HG02610 (cell line): Measurements from ENCODE around the gene E2F1.

Experiments
- ATAC-seq: cut with Tn5 transposase; IDR thresholded peaks from one replicate; pipeline ENCODE4 v1.9.1; 2021; ENCODE audit warnings: mild to moderate bottlenecking, moderate library complexity; ENCODE audit not compliant: unreplicated experiment

E2F1 gene

DNA sequence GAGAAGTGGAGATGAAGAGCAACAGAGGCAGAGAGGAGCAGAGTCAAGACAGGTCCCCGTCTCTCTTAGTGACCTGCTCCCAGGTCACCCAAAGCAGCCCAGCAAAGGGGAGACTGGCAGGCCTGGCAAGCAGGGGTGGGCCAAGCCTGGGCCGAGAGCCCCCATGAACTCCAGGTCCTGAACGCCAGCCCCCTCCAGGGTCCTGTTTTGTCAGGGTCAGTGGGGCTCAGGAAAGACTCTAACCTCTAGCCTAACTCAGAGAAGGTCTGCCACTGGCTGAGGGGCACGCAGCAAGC, 13.1 kb downstream of the E2F1 start:
- ATAC-seq, result no peak

DNA sequence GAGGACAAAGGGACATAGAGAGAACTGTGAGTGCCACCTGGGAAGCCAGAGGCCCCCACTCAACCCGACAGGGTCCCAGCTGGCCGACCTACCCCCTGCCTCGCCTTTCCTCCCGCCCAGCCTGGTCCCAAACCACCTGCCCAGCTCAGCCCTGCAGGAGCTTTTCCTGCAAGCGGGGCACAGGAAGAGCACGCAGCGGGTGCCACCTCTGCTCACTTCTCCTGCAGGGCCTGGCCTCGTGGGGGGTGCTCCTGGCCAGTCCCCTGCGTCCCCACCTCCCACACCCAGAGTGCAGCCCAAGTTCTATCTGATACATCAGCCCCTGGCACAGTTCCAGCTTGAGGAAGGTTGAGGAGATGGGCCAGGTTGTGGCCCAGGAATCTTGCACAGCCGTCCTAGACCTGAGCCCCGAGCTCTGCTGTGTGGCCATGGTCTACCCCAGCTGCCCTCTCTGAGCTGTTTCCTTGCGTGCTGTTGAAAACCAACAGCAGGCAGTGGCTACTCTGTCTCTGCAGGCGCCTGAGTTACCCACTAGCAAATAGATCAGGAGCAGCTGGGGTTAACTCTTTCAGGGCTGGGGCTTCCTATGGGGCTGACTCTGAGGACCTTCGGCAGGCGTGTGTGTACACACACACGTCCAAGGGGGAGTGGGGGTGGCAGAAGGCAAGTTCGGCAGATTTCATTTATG, 13.6 kb downstream of the E2F1 start:
- ATAC-seq, result no peak

DNA sequence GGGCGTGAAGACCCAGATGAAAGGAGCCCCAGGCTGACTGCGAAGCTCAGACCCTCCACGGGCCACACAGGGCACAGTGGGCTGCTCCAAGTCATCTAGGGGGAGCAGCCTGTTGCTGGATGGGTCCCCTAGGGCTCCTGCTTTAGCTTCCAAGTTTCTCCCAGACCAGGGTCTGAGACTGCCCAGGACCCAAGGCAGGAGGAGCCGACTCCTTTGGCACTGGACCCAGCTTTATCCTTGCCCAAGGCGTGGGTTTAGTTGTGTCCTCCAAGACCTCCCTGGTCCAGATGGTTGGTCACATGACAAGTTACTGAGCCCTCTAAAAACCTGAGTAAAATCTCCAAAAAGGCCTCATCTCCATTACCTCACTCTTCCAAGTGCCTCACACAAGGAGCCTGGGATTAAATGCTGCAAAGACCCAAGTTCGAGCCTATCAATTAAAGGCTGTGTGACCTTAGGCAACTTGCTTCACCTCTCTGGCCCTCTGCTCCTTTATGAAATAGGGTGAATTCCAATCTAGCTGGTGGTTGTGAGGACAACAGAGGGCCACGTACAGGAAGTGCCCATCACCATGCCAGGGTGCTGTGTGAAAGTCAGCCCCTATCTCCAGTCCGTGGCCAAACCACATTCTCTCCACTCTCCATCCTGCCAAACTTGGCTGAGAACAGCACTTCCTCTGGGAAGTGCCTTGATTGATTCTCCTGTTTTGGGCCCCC, 14.5 kb downstream of the E2F1 start:
- ATAC-seq, result no peak

GRCh38 chr20:33670715-33671499, 15.3 kb downstream of the E2F1 start:
- no peak for ATAC-seq

DNA sequence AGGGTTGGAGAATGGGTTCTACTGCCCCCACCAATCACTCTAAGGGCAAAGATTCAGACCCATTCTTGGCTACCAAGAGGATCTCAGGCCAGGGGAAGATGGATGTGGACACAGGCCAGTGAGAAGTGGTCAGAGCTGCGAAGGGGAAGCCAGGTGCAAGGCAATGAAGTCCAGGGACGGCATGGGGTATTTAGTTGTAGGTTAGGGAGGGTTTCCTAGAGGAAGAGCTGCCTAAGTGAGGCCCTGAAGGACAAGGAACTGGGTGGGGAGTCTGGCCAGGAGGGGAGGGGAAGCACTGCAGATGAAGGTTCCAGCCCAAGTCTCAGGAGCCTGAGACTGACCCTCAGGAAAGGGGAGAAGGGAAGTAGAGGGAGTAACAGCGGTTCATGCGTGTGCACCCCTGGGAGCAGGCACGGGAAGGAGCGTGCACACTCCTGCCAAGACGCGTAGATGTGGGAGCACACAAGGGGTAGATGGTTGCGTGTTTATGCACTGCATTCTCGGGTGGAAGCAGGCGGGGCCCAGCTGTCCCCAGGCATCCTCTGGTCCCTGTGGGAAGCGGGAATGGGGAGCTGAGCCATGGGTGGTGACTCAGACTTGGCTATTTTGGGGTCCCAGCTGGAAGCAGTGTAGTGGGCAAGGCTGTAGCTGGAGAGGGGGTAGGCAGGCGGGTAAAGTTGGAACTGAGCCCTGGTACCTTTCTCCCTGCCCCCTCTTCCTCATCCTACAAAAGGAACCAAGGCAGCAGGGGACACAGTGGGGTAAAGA, 16.1 kb downstream of the E2F1 start:
- ATAC-seq, result no peak

- ATAC-seq, result no peak
These were observed 17.0 kb downstream of the E2F1 start for GRCh38 chr20:33669224-33669623.

DNA sequence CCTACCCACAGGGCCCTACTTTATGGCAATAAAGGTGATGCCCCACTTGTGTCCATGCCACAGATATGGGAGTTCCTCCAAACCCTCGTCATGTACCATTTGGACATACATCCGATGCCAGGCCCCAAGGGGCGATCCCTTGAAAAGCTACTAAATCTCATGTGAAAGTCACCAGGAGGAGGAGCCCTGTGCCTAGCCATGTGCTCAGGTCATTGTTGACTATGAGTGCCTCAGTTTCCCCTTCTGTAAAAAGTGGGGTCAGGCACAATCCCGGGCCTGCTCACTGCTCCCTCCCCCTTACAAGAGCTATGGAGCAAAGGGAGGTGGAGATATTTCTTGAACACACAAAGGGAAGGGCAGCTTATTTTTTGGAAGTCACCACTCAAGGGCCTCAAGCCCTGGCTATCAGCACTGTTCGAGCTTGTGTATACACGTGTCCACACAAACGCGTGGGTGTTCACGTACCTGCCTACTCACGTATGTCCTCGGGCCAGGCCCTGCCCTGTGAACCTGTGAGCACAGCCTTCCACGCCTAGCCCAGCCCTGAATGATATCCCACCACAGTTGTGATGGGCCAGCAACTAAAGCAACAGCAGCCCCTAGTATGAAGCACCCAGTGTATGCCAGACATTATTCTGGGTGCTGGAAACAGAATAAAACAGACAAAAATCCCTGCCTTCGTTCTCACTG, 17.6 kb downstream of the E2F1 start:
- no peak for ATAC-seq

DNA sequence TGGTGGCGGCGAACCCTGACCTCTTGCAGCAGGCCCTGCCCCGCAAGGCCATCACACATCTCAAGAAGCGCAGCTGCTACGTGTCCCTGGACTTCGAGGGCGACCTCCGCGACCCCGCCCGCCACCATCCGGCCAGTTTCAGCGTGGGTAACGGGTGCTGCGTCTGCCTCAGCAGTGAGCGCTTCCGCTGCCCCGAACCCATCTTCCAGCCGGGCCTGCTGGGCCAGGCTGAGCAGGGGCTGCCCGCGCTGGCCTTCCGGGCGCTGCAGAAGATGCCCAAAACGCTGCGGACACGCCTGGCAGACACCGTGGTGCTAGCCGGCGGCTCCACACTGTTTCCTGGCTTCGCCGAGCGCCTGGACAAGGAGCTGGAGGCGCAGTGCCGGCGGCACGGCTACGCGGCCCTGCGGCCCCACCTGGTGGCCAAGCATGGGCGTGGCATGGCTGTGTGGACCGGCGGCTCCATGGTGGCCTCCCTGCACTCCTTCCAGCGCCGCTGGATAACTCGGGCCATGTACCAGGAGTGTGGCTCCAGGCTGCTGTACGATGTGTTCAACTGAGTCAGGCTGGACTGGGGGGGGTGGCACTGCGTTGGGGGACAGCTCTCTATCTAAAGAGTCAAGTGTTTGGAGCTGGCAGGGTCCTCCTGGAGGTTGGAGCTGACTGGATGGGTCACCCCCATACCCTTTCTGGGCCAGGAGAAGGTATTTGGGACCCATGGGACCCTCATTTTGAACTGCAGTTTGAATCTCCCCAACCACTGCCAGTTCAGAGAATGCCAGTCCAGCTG, 18.3 kb downstream of the E2F1 start:
- ATAC-seq, result peak; percentile 48

GRCh38 chr20:33667245-33667675, 18.9 kb downstream of the E2F1 start:
- ATAC-seq, result peak; percentile 2

DNA sequence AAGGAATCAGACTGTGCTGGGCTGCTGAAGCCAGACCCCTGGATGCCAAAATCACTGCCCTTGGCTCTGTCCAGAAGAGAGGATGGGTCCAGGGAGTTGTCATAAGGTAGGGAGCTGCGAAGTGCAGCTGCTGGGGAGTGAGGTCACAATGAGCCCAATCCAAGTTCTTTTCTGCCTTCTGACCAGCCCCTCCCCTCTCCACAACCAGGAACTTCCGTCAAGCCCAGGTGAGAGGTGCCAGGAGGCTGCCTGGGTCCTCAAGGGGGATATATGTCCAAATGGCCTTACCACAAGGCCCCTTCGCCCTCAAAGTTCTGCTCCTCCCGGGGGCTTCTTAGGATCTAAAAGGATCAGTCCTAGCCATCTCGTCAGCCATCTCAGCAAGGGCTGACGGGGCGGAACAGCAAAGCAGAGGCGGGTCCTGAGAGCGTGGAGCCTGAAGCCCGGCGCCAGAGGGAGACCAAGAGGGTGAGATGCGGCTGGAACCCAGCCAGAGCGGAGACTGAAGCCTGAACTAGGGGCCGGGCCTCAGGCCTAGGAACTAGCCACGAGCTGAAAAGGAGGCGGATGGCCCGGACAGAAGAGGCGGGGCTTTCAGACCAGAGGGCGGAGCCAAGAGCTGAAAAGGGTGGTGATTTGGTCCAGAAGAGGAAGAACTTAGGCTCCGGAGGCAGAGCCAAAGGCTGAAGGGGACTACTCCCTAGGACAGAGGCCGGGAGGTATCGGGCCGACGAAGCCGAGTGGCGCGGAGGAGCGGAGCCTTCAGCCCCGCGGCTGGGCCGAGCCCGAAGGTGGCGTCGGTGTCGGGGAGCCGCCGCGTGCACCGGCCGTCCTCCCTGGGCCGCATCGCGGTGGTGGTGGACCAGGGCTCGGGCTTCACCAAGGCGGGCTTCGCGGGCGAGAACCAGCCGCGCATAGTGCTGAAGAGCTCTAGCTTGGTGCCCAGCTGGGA, 19.6 kb downstream of the E2F1 start, which contains the start of gene ACTL10:
ACTL10 (plus strand) TSS at position 651 of the 952 bp plus-strand sequence. CDS start 555 bp downstream, outside the sequence.
- peak; percentile 64 for ATAC-seq

DNA sequence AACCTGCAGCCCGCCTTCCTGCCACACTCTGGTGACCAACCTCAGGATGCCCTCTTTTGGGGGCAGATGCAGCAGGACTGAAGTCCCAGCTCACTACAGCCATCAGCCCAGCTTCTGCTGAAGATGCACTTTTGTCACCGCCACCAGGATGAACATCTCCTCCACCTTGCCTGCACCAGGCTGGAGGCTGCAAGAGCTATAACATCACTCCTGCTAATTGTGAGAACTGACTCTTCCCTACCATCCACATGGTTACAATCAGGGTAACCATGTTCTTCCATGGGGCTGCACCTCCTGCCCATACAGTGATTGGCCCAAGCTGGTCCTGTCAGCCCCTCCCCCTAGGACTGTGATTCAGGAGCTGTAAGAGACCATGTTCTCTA, 21.4 kb downstream of the E2F1 start:
- ATAC-seq, result no peak

DNA sequence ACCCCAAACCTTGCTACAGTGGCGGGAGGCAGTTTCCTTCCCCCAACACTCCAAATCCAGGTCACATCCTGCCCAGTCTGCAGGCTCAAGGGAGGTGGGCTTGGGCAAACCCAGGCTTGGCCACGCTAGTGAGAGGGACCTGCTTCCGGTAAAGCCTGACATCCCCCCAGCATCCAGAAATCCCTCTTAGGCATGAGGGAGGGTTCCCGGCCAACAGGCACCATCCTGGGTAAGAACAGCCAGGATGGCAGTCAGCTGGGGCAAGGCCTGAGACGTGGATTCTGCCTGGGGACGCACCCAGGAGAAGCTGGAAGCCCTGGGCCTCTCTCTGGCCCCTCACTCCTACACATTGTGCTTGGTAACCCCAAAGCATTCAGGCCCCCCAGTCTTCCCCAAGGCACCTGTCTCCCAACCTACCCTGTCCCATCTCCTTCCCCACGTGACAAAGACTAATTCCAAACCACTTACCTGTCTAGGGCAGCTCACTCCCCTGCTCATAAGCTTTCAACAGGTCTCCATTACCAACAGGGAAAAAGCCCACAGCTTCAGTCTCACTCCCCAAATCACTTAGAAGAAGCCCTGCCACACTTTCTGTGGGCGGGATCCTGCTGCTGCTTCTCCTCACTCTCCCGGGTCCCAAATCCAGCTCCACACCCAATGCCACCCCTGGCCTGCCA, 22.0 kb downstream of the E2F1 start:
- no peak for ATAC-seq

GRCh38 chr20:33663161-33664084, 22.8 kb downstream of the E2F1 start:
- peak; percentile 47 for ATAC-seq

DNA sequence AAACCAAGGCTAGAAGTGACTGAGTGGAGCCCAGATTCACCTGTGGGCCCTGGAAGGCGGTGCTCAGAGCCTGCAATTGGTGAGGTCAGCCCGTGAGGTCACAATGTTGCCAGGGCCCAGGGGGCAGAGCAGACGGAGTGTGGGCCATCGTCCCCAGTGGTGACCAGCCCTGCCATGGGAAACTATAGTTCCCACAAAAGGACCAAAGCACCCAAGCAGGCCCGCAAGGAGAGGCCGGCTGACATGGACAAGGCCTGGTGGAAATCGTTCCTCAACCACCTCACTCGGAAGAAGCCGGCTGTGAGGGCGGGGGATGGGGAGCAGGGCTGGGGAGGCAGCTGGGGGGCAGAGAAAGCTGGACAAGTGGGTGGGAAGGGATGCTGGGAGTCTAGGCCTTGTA, 24.0 kb downstream of the E2F1 start, which contains the start of gene C20orf144:
C20orf144 (plus strand) TSS at position 156 of the 400 bp plus-strand sequence; CDS start at position 175, 19 bp downstream.
- no peak for ATAC-seq

DNA sequence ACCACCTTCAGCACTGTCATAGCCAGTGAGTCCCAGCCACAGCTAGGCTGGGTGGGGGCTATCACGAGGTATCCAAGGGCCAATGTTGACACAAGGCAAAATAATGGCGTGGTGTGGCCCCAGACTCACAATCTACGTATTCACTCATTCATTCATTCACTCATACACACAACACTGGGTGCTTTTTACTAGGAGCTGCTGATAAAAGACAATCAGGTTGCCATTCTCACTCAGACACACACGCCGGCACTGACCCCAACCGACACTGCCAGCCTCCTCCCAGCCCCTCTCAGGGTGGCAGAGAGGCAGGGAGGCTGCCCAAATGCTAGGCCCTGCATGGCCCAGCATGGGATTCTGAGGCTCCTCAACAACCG, 25.5 kb downstream of the E2F1 start:
- no peak for ATAC-seq

DNA sequence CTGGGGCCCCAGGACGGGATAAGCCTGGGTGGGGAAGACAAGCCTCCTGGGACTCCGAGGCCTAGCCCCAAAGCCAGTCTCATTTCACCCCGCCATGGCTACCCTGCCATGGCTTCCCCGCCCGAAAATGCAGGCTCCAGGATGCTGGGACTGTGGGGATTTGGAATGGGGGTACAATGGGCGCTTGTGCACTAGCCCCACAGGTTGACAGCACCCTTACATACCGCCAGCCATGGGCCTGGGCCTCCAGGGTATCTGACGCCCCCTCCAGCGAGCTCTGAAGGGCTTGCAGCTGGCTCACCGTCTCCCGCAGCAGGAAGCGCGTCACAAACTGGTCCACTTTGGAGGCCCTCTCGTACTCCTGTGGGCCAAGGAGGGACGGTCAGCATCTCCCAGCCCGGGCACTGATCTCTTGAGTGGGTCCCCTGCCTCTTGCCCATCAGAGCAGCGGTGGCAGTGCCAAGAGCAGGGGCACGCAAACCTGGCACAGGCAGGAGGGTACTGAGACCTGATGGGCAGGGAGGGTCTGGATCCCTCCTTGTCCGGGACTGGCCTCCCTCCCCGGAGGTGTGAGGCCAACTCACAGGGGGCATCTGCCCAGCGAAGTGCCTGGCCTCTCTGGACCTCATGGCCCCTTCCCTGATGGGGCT, 26.0 kb downstream of the E2F1 start:
- ATAC-seq, result no peak
